Ovary (tissue), 9 donors: ENCODE measurements around the gene MEIS1. TPM values are rescaled to one million over a fixed set of nuclear protein-coding genes. Genes with fewer than 3 reads are reported as not detected.

Experiments
- DNase-seq, 5 donors: peaks; one replicate each; pipeline ENCODE4 v3.0.0-alpha.2; 2019 to 2020
- H3K27ac ChIP-seq, 2 donors: fragments of 200-600 bp; one replicate each; pipeline versions ENCODE4 v1.5.1 to v1.8.0; 2019 to 2022
- H3K27me3 ChIP-seq: fragments of 200-600 bp; one replicate; pipeline ENCODE4 v1.8.0; 2022
- H3K36me3 ChIP-seq: fragments of 200-600 bp; sonication (generic); one replicate; pipeline ENCODE4 v1.5.1; 2019
- H3K4me1 ChIP-seq: one replicate; pipeline ENCODE4 v1.8.1; 2013; ENCODE audit warnings: mild to moderate bottlenecking, moderate library complexity; ENCODE audit not compliant: insufficient read depth
- H3K4me3 ChIP-seq: fragments of 200-600 bp; sonication (generic); one replicate; pipeline ENCODE4 v1.5.1; 2017
- H3K9me3 ChIP-seq, 2 donors: fragments of 200-600 bp in 1 of 2; sonication (generic) in 1 of 2; one replicate each; pipeline versions ENCODE4 v1.5.1 to v1.8.1; 2013 to 2019; ENCODE audit warnings: mild to moderate bottlenecking in 1 of 2, moderate library complexity in 1 of 2
- EP300 ChIP-seq: sonication (generic); formaldehyde crosslinking; IDR thresholded peaks from one replicate; pipeline ENCODE4 v1.6.1; 2017; ENCODE audit warnings: antibody characterized with exemption
- POLR2A ChIP-seq: fragments of 450-650 bp; IDR thresholded peaks from one replicate; pipeline ENCODE4 v1.6.1; 2017; ENCODE audit warnings: antibody characterized with exemption, mild to moderate bottlenecking, moderate library complexity
- WGBS, 3 donors: extraction: QIAGEN DNeasy Blood & Tissue Kit in 1 of 3; methylation state at CpG; one replicate each; pipeline versions ENCODE4 v1.1.5 to v1.1.7; 2013 to 2017; 5-methylcytosine and 5-hydroxymethylcytosine counted together
- intact Hi-C, 4 donors: fragments of 100-400 bp; cut with DNase I; formaldehyde crosslinking; loops; one replicate each; pipeline versions ENCODE4 v1.11.0 to v1.15.1; 2022 to 2023
- polyA plus RNA-seq, 2 donors: library from polyadenylated mRNA; stranded (reverse); fragments of 200-250 nt in 1 of 2; fragments of 350-450 nt in 1 of 2; fragmentation: Illumina TruSeq in 1 of 2; extraction: RNeasy Lipid Tissue Mini Kit (QIAGEN cat#74804) in 1 of 2; gene quantifications; one replicate each; pipeline ENCODE4 v1.2.3, GENCODE V29; 2013 to 2014
- total RNA-seq, 7 donors: library from RNA; depleted of rRNA in 2 of 7; stranded (reverse); fragments of >200 nt in 2 of 7; fragmentation: NEBNext Ultra II Directional in 3 of 7; extraction: Animal tissue kit (Norgen Biotek cat#: 25700) in 3 of 7; gene quantifications; one replicate each; pipeline versions ENCODE4 v1.1.0 to v1.2.4, GENCODE V29; 2016 to 2023
- TF ChIP-seq, protein P1 (sequence below), 3 donors: fragments of 450-650 bp in 2 of 3; fragments of 200-600 bp in 1 of 3; IDR thresholded peaks; one replicate each; pipeline versions ENCODE4 v1.5.1 to v1.8.0; 2016 to 2022; ENCODE audit warnings: antibody characterized with exemption in 3 of 3, mild to moderate bottlenecking in 1 of 3
- donor health status: DM: no; HTN: no; CAD: no; lungs with moderate emphysema.
- donor health status: DM: no; HTN: no; CAD: no.
- donor health status: Bipolar disorder and iron deficiency.
- donor health status: DM: yes; HTN: yes; CAD: no.
- donor health status: DM: no; HTN: no; CAD: no.
- donor health status: DM: yes; HTN: yes; CAD: no.

The MEIS1 gene
- total and polyA plus RNA-seq, 9 donors: 19.4 to 163 (median 80.4) TPM

DNA sequence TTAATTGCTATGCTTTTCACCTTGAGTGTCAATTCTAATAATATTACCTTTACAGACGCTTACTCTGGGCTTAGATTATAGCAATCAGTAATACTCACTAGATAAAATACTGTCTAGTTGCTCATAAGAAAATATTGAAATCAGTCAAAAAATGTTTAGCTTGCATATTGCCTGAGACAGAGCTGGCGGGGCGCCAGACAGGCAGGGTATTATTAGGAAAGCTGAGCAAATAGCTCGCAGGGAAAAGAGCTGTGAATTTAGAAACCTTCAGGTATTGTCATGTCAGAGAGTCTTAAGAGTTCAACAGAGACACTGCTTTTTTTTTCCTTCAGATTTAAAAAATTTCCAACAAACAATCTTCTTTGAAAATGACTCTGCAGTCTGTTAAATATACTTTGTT lies 118.4 kb downstream of the MEIS1 start:
- DNase-seq: peak; percentile 53 to 76 (median 69)
- no peak for TF ChIP-seq EP300
- Histone ChIP-seq H3K27me3 (no peaks in the 10 kb centered on the region), H3K36me3 (no peaks in the 10 kb centered on the region), H3K4me1 (peaks cover 10% of the 10 kb centered on the region), H3K9me3 (no peaks in the 10 kb centered on the region), H3K4me3 (no peak overlapping the region), H3K27ac (no peak overlapping the region)
- intact Hi-C loops: no loop called here
- 48 to 55% (median 50%) methylated on average over 4 of the region's 4 CpGs for WGBS, 3 donors

DNA sequence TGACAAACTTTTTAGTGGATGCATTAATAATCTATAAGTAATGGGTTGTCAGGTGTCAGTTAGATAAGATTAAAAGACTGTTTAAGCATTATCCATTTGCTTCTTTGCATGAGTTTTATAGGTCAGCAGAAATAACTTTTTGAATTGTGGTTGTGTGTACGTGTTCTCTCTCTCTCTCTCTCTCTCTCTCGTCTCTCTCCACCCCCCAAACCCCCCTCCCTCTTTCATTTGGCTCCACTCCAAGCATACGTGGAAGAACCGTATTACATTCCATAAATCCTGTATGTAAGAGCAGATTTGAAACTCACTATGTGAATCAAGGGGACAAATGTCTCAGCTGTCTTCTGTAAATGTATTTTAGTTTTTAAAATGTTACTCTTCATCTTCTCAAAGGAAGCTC lies 120.2 kb downstream of the MEIS1 start:
- no peak for TF ChIP-seq POLR2A
- TF ChIP-seq, protein P1, sequence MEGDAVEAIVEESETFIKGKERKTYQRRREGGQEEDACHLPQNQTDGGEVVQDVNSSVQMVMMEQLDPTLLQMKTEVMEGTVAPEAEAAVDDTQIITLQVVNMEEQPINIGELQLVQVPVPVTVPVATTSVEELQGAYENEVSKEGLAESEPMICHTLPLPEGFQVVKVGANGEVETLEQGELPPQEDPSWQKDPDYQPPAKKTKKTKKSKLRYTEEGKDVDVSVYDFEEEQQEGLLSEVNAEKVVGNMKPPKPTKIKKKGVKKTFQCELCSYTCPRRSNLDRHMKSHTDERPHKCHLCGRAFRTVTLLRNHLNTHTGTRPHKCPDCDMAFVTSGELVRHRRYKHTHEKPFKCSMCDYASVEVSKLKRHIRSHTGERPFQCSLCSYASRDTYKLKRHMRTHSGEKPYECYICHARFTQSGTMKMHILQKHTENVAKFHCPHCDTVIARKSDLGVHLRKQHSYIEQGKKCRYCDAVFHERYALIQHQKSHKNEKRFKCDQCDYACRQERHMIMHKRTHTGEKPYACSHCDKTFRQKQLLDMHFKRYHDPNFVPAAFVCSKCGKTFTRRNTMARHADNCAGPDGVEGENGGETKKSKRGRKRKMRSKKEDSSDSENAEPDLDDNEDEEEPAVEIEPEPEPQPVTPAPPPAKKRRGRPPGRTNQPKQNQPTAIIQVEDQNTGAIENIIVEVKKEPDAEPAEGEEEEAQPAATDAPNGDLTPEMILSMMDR (IDR thresholded peaks at IDR 0.05): no peak
- TF ChIP-seq EP300: no peak
- Histone ChIP-seq H3K4me1 (peaks cover 10% of the 10 kb centered on the region), H3K27me3 (no peaks in the 10 kb centered on the region), H3K27ac (peak overlapping the region in 1 of 2 donors; percentile 64), H3K36me3 (no peaks in the 10 kb centered on the region), H3K4me3 (no peak overlapping the region), H3K9me3 (no peaks in the 10 kb centered on the region)
- intact Hi-C loops: no loop called here
- DNase-seq: no peak
- 2% methylated on average over 4 of the region's 4 CpGs for WGBS, 3 donors

DNA sequence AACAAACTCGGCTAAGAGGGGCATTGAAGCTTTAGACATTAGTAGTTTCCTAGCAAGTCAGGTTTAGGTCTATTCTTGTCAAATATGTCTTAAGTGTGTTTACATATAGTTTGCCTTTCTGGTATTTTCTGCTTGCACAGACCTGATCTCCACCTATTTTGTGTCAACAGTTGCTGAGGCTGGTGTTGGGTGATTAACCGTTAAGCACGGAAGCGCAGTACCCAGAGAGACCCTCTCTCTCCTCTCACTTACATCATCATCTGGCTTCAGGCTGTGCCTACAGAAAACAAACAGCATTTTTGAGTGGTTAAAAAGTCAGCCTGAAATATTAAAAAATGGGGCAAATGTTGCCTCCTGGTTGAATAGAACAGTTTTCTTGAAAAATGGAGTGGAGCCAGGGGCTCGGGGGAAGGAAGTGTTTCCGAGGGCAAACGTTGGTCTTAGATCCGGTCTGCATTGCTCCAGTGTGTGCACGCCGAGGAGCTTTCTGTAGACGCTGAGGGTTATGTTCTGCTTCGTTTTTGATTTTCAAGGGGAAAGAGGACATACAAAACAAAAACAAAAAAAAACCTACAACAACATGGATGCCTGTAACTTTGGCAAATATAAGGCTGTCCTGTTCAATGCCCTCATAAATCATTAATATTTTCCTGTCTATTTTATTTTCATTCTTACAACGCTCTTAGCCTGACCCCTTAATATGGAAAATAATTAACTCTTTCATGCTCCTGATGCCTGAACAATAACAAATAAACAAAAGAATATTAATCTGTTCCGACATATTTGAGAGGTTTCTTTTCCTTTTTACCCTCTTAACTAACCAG lies 120.8 kb downstream of the MEIS1 start:
- no peaks in the 10 kb centered on the region for H3K9me3 ChIP-seq
- no peaks in the 10 kb centered on the region for H3K36me3 ChIP-seq
- peak overlapping the region; percentile 10 for H3K4me3 ChIP-seq
- 5 to 9% (median 6%) methylated on average over 14 of the region's 14 CpGs for WGBS, 3 donors
- no peak for TF ChIP-seq POLR2A
- TF ChIP-seq, protein P1 (IDR thresholded peaks at IDR 0.05): no peak
- TF ChIP-seq EP300: no peak
- intact Hi-C loops: no loop called here
- H3K4me1 ChIP-seq: peaks cover 10% of the 10 kb centered on the region
- no peaks in the 10 kb centered on the region for H3K27me3 ChIP-seq
- peak in 4 of 5 donors; percentile 37 to 51 (median 40) for DNase-seq
- peak overlapping the region in 1 of 2 donors; percentile 64 for H3K27ac ChIP-seq

DNA sequence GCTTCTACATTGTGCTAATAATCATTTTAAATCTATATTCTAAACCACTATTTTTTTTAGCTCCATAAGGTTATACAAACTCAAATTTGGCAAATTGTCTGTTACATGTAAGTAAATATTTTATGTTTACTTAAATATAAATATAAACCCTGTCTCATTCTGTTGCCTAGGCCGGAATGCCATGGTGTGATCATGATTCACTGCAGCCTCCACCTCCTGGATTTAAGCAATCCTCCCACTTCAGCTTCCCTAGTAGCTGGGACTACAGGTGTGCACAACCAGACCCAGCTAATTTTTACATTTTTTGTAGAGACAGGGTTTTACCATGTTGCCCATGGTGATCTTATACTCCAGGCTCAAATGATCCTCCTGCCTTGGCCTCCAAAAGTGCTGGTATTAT lies 124.7 kb downstream of the MEIS1 start:
- WGBS, 3 donors: 74 to 92% (median 81%) methylated on average over 1 of the region's 1 CpG
- H3K27ac ChIP-seq: no peak overlapping the region
- intact Hi-C loops: no loop called here
- no peak overlapping the region for H3K4me3 ChIP-seq
- H3K36me3 ChIP-seq: no peaks in the 10 kb centered on the region
- no peaks in the 10 kb centered on the region for H3K27me3 ChIP-seq
- TF ChIP-seq, protein P1 (IDR thresholded peaks at IDR 0.05): no peak
- H3K4me1 ChIP-seq: peaks cover 1% of the 10 kb centered on the region
- DNase-seq: no peak
- no peaks in the 10 kb centered on the region for H3K9me3 ChIP-seq

DNA sequence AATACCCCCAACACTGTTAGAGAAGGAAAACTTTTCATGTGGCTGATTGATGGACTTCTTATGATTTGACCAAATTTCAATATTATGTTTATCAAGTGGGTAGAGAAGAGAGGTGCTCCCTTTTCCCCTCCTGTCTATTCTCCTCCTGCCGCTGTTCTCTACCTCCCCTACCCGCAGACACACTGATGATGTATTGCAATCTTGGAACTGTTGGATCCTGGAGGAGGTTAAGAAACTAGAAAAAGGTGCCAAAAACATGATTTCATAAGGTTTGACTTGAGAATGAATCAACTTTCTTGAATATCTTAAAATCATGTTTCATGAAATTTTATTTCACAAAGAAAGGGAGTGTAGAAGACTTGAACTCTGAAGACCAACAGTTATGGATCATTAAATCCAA lies 125.8 kb downstream of the MEIS1 start:
- DNase-seq: peak in 1 of 5 donors; percentile 21
- Histone ChIP-seq H3K36me3 (no peaks in the 10 kb centered on the region), H3K4me3 (no peak overlapping the region), H3K4me1 (no peaks in the 10 kb centered on the region), H3K27ac (no peak overlapping the region), H3K9me3 (no peaks in the 10 kb centered on the region), H3K27me3 (no peaks in the 10 kb centered on the region)
- TF ChIP-seq EP300 (no peak), POLR2A (no peak)
- TF ChIP-seq, protein P1 (IDR thresholded peaks at IDR 0.05): no peak
- WGBS, 3 donors: 12 to 36% (median 17%) methylated on average over 2 of the region's 2 CpGs
- intact Hi-C loops: no loop called here
